T follicular helper cell (primary cell): Measurements from ENCODE around the gene GSTP1.
A peak's percentile ranks its signal among the peaks of the same experiment; 100 is the strongest.

ENCODE experiments used
- DNase-seq: peaks from one replicate; pipeline ENCODE4 v3.0.0-alpha.2; 2020; ENCODE audit warnings: low read depth

The GSTP1 gene

GRCh38 chr11:67630228-67630942 is 46.8 kb downstream of the GSTP1 start:
- DNase-seq = peak; percentile 90

- no peak for DNase-seq
Measured at GRCh38 chr11:67630943-67631331, 47.3 kb downstream of the GSTP1 start.

GRCh38 chr11:67631411-67631810 is 47.8 kb downstream of the GSTP1 start:
- DNase-seq = no peak

GRCh38 chr11:67631853-67632174 is 48.2 kb downstream of the GSTP1 start:
- no peak for DNase-seq

- no peak for DNase-seq
Measured at GRCh38 chr11:67632175-67632981, 48.8 kb downstream of the GSTP1 start.

GRCh38 chr11:67632982-67633755 is 49.6 kb downstream of the GSTP1 start:
- DNase-seq = no peak

GRCh38 chr11:67633758-67634365 is 50.2 kb downstream of the GSTP1 start:
- DNase-seq = no peak

- no peak for DNase-seq
Measured at GRCh38 chr11:67634366-67635230, 51.0 kb downstream of the GSTP1 start.

GRCh38 chr11:67635231-67635521 is 51.6 kb downstream of the GSTP1 start:
- no peak for DNase-seq
